Parathyroid adenoma (tissue), 2 donors: ENCODE results near the gene ARHGAP15.

Experiments used
- H2AFZ ChIP-seq: fragments of 300-600 bp; sonication (generic); one replicate; pipeline ENCODE4 v1.7.0; 2017; ENCODE audit warnings: antibody characterized with exemption, mild to moderate bottlenecking
- H3K27ac ChIP-seq: fragments of 300-600 bp; sonication (generic); one replicate; pipeline ENCODE4 v1.7.0; 2017
- H3K27me3 ChIP-seq: fragments of 300-600 bp; sonication (generic); one replicate; pipeline ENCODE4 v1.7.0; 2017; ENCODE audit warnings: low read length; ENCODE audit not compliant: control insufficient read depth, insufficient read depth
- H3K36me3 ChIP-seq: fragments of 300-600 bp; sonication (generic); one replicate; pipeline ENCODE4 v1.7.0; 2017; ENCODE audit warnings: low read length; ENCODE audit not compliant: control insufficient read depth, insufficient read depth
- H3K4me1 ChIP-seq: fragments of 300-600 bp; sonication (generic); one replicate; pipeline ENCODE4 v1.7.0; 2017; ENCODE audit warnings: control low read depth
- H3K4me2 ChIP-seq: fragments of 300-600 bp; sonication (generic); one replicate; pipeline ENCODE4 v1.7.0; 2017; ENCODE audit warnings: low read length
- H3K4me3 ChIP-seq: fragments of 300-600 bp; sonication (generic); one replicate; pipeline ENCODE4 v1.7.0; 2017; ENCODE audit warnings: low read depth, low read length
- H3K79me2 ChIP-seq: fragments of 300-600 bp; sonication (generic); one replicate; pipeline ENCODE4 v1.7.0; 2017; ENCODE audit warnings: control low read depth
- H3K9ac ChIP-seq: fragments of 300-600 bp; sonication (generic); one replicate; pipeline ENCODE4 v1.7.0; 2017; ENCODE audit warnings: mild to moderate bottlenecking
- H3K9me3 ChIP-seq: fragments of 300-600 bp; sonication (generic); one replicate; pipeline ENCODE4 v1.7.0; 2017; ENCODE audit warnings: low read length; ENCODE audit not compliant: control insufficient read depth
- CTCF ChIP-seq: fragments of 300-600 bp; sonication (generic); IDR thresholded peaks from one replicate; pipeline ENCODE4 v1.7.0; 2017; ENCODE audit warnings: antibody characterized with exemption, mild to moderate bottlenecking
- donor health status: primary hyperparathyroidism.

ARHGAP15 gene

DNA sequence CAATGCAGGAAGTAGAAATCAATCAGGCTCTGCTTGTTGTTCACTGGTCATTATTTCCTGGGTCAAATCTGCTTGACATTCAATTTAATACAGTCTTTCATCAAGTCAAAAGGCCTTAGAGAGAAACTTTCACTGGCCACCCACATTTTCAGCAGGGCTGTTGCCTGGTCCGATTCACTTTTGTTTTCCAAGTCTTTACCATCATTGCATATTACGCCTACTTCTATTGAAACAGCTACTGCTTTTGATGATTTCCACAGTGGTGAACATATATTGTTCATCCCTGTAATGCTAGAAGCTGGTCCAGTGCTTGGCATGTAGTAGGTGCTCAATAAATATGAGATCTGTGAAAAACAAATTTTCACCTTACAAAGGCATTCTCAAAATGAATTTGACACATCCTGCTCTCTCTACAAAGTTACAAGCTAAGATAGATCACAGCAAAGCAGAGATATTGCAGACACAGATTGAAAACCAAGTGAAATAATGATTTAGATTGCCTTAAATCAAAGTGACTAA, 600.1 kb downstream of the ARHGAP15 start:
- no peaks in the 10 kb centered on the region for H3K9me3 ChIP-seq
- H3K4me2 ChIP-seq: no peak overlapping the region
- no peaks in the 10 kb centered on the region for H3K4me1 ChIP-seq
- H3K4me3 ChIP-seq: no peak overlapping the region
- no peak overlapping the region for H3K9ac ChIP-seq
- H3K79me2 ChIP-seq: no peaks in the 10 kb centered on the region
- H2AFZ ChIP-seq: no peak overlapping the region
- H3K36me3 ChIP-seq: no peaks in the 10 kb centered on the region
- no peak overlapping the region for H3K27ac ChIP-seq
- TF ChIP-seq CTCF: no peak
- no peaks in the 10 kb centered on the region for H3K27me3 ChIP-seq

- Histone ChIP-seq H3K9me3 (no peaks in the 10 kb centered on the region), H3K4me1 (no peaks in the 10 kb centered on the region), H3K4me2 (no peak overlapping the region), H3K4me3 (no peak overlapping the region), H3K27me3 (no peaks in the 10 kb centered on the region), H3K79me2 (no peaks in the 10 kb centered on the region), H2AFZ (no peak overlapping the region), H3K27ac (no peak overlapping the region), H3K9ac (no peak overlapping the region), H3K36me3 (no peaks in the 10 kb centered on the region)
- no peak for TF ChIP-seq CTCF
These were observed 601.1 kb downstream of the ARHGAP15 start for GRCh38 chr2:143730155-143730952.

DNA sequence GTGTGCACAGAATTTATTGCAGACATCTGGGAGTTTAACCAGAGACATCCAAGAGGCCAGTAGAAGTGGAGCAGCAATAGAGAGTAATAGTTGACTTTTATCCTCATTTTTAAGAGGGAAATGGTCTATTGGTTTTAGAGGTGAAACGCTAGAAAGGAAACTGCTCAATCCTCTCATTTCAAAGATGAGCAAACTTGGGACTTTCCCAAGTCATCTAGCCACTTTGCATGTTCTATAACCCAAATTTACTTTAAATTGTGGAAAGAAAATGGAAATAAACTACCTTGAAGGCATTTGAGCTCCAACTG, 601.7 kb downstream of the ARHGAP15 start:
- H3K4me1 ChIP-seq: no peaks in the 10 kb centered on the region
- TF ChIP-seq CTCF: no peak
- no peak overlapping the region for H3K27ac ChIP-seq
- H3K36me3 ChIP-seq: no peaks in the 10 kb centered on the region
- H3K9me3 ChIP-seq: no peaks in the 10 kb centered on the region
- H3K9ac ChIP-seq: no peak overlapping the region
- H3K4me2 ChIP-seq: no peak overlapping the region
- no peak overlapping the region for H3K4me3 ChIP-seq
- H3K27me3 ChIP-seq: no peaks in the 10 kb centered on the region
- no peak overlapping the region for H2AFZ ChIP-seq
- no peaks in the 10 kb centered on the region for H3K79me2 ChIP-seq

- TF ChIP-seq CTCF: no peak
- Histone ChIP-seq H3K27ac (no peak overlapping the region), H3K9ac (no peak overlapping the region), H3K4me1 (no peaks in the 10 kb centered on the region), H3K79me2 (no peaks in the 10 kb centered on the region), H3K27me3 (no peaks in the 10 kb centered on the region), H2AFZ (no peak overlapping the region), H3K4me2 (no peak overlapping the region), H3K9me3 (no peaks in the 10 kb centered on the region), H3K4me3 (no peak overlapping the region), H3K36me3 (no peaks in the 10 kb centered on the region)
These were observed 602.9 kb downstream of the ARHGAP15 start for GRCh38 chr2:143732076-143732475.

DNA sequence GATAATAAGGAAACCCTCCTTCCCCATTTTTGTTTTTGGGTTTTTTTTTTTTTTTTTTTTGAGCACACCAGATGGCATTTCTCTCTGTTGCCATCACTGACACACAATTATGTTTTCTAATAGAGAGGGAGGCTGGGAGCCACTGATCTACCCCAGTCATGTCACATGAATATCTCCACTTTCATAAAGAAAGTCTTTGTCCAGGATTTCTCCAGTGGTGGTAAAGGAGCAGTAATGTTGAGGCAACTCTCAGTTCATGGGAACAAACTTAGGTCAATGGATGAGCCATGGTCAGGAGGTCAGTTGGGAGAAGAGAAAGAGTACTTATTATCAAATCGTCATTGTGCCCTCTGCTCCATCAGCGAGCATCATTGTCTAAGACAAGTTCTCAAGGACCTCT, 603.7 kb downstream of the ARHGAP15 start:
- no peaks in the 10 kb centered on the region for H3K4me1 ChIP-seq
- no peaks in the 10 kb centered on the region for H3K9me3 ChIP-seq
- no peak overlapping the region for H3K4me3 ChIP-seq
- H3K27ac ChIP-seq: no peak overlapping the region
- H2AFZ ChIP-seq: no peak overlapping the region
- no peak overlapping the region for H3K9ac ChIP-seq
- no peaks in the 10 kb centered on the region for H3K27me3 ChIP-seq
- no peak overlapping the region for H3K4me2 ChIP-seq
- no peaks in the 10 kb centered on the region for H3K79me2 ChIP-seq
- no peaks in the 10 kb centered on the region for H3K36me3 ChIP-seq
- no peak for TF ChIP-seq CTCF
